K562 (cell line): ENCODE measurements around the gene USF2. TPM values are rescaled to one million over a fixed set of nuclear protein-coding genes. Genes with fewer than 3 reads are reported as not detected.

ENCODE experiments used
- AFF1 ChIP-seq, 2 experiments: fragments of 450-650 bp; IDR thresholded peaks; 2 replicates each; pipeline ENCODE4 v1.6.1; 2018; ENCODE audit warnings: mild to moderate bottlenecking in 2 of 2, low read depth in 1 of 2; ENCODE audit not compliant: partially characterized antibody in 2 of 2
- ARID3A ChIP-seq: IDR thresholded peaks from 2 replicates; pipeline ENCODE4 v1.6.1; 2012; ENCODE audit warnings: low read depth, low read length, improper control_type of control experiment, borderline replicate concordance
- ARNT ChIP-seq, 2 experiments: fragments of 450-650 bp; IDR thresholded peaks; 2 replicates each; pipeline ENCODE4 v1.6.1; 2016; ENCODE audit warnings: mild to moderate bottlenecking in 1 of 2
- BCLAF1 ChIP-seq, 2 experiments: fragments of 450-650 bp in 1 of 2; IDR thresholded peaks; 2 replicates each; pipeline ENCODE4 v1.6.1; 2011 to 2017; ENCODE audit warnings: low read depth in 2 of 2, antibody characterized with exemption in 1 of 2, borderline replicate concordance in 1 of 2, low read length in 1 of 2, mild to moderate bottlenecking in 1 of 2, mixed read lengths in 1 of 2; ENCODE audit not compliant: control insufficient read depth in 1 of 2
- HDAC1 ChIP-seq, 2 experiments: fragments of 450-650 bp; IDR thresholded peaks; 2 replicates each; pipeline ENCODE4 v1.6.1; 2016 to 2017; ENCODE audit warnings: inconsistent platforms in 1 of 2, mild to moderate bottlenecking in 1 of 2, moderate library complexity in 1 of 2
- MCM5 ChIP-seq: fragments of 450-650 bp; IDR thresholded peaks from 2 replicates; pipeline ENCODE4 v1.6.1; 2016; ENCODE audit warnings: low read depth
- PCBP1 ChIP-seq: fragments of 200-400 bp; formaldehyde crosslinking; IDR thresholded peaks from 2 replicates; pipeline ENCODE4 v1.6.1; 2018; ENCODE audit warnings: mild to moderate bottlenecking, low read depth, low read length; ENCODE audit not compliant: poor library complexity, severe bottlenecking
- POLR2H ChIP-seq: IDR thresholded peaks from 2 replicates; pipeline ENCODE4 v1.6.1; 2016; ENCODE audit warnings: missing genetic modification characterization, low read depth, mild to moderate bottlenecking, control low read depth, missing compliant biosample characterization, moderate library complexity
- SMARCA5 ChIP-seq: fragments of 450-650 bp; IDR thresholded peaks from 2 replicates; pipeline ENCODE4 v1.6.1; 2016
- TRIM28 ChIP-seq: fragments of 450-650 bp; IDR thresholded peaks from 2 replicates; pipeline ENCODE4 v1.6.1; 2017
- ZBTB17 ChIP-seq: fragments of 450-650 bp; formaldehyde crosslinking; IDR thresholded peaks from 2 replicates; pipeline ENCODE4 v1.4.0; 2020; ENCODE audit warnings: mild to moderate bottlenecking
- ZNF121 ChIP-seq: sonication (generic); formaldehyde crosslinking; conservative IDR thresholded peaks from 2 replicates; pipeline ENCODE4 v1.8.0; 2022; ENCODE audit warnings: missing genetic modification reagents
- ZNF76 ChIP-seq: fragments of 250-450 bp; sonication (Bioruptor Pico); IDR thresholded peaks from 2 replicates; pipeline ENCODE4 v1.4.0; 2020; ENCODE audit warnings: mild to moderate bottlenecking, moderate library complexity, borderline replicate concordance
- polyA plus RNA-seq, 8 experiments: library from polyadenylated mRNA; depleted of rRNA in 4 of 8; stranded (reverse) in 5 of 8; unstranded in 3 of 8; fragments of >200 nt; fragmentation: Nextera tagmentation in 2 of 8; fragmentation: Illumina TruSeq in 1 of 8; extraction: Ambion mirVana in 2 of 8; extraction: Trizol in 1 of 8; gene quantifications; 2 replicates each; pipeline versions ENCODE4 v1.2.1 to v1.2.3, GENCODE V29; 2011 to 2014; ENCODE audit warnings: inconsistent platforms in 1 of 8, missing spikeins in 1 of 8
- total RNA-seq, 7 experiments: library from RNA; depleted of rRNA in 6 of 7; stranded (reverse); fragments of >200 nt in 6 of 7; fragmentation: Illumina TruSeq in 2 of 7; extraction: Trizol in 2 of 7; gene quantifications; 2 replicates each; pipeline versions ENCODE4 v1.2.1 to v1.2.3, GENCODE V29; 2011 to 2021; ENCODE audit warnings: low replicate concordance in 1 of 7
- TF ChIP-seq, protein P1 (sequence below): fragments of 450-650 bp; formaldehyde crosslinking; IDR thresholded peaks from 2 replicates; pipeline ENCODE4 v1.4.0; 2020; ENCODE audit warnings: mild to moderate bottlenecking, moderate library complexity

Gene USF2
- total and polyA plus RNA-seq, 9 of the 15 experiments (the other 6 are each of a cell fraction or from before 2014, with no cell fraction given): 0.27 to 93.7 (median 58.4) TPM

DNA sequence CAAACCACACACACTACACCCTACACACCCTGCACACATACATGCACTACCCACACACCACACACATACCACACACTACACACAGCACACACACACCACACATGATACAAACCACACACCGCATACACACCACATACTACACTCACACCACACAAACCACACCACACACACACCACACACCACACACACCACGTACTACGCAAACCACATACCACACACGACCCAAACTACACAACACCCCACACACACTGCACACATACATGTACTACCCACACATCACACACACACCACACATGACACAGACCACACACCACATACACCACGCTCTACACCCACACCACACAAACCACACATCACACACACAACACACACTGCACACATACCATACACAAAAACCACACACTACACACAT is 29.8 kb downstream of the USF2 start (continued):
- TF ChIP-seq HDAC1 (IDR thresholded peaks at IDR 0.05): no peak
- TF ChIP-seq, protein P1, sequence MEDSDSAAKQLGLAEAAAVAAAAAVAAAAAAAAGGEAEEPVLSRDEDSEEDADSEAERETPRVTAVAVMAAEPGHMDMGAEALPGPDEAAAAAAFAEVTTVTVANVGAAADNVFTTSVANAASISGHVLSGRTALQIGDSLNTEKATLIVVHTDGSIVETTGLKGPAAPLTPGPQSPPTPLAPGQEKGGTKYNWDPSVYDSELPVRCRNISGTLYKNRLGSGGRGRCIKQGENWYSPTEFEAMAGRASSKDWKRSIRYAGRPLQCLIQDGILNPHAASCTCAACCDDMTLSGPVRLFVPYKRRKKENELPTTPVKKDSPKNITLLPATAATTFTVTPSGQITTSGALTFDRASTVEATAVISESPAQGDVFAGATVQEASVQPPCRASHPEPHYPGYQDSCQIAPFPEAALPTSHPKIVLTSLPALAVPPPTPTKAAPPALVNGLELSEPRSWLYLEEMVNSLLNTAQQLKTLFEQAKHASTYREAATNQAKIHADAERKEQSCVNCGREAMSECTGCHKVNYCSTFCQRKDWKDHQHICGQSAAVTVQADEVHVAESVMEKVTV (CRISPR knock-in tag): no peak
- TF ChIP-seq ARID3A: no peak
- no peak for TF ChIP-seq ZNF121 (CRISPR knock-in tag)
- no peak for TF ChIP-seq MCM5
- no peak for TF ChIP-seq SMARCA5
- no peak for TF ChIP-seq ZNF76 (CRISPR knock-in tag)
- no peak for TF ChIP-seq AFF1 (IDR thresholded peaks at IDR 0.05; ENCODE audit: low read depth in 1 of 2, partially characterized antibody in 2 of 2)
- TF ChIP-seq BCLAF1 (IDR thresholded peaks at IDR 0.05; ENCODE audit: borderline replicate concordance in 1 of 2, control insufficient read depth in 1 of 2, low read depth in 2 of 2, low read length in 1 of 2): no peak
- TF ChIP-seq ZBTB17: no peak
- no peak for TF ChIP-seq TRIM28
- TF ChIP-seq ARNT (IDR thresholded peaks at IDR 0.05): peak in 1 of 2 experiments; percentile 28; a peak in 1 of 4 replicates
- TF ChIP-seq PCBP1: no peak
- no peak for TF ChIP-seq POLR2H (tag)
